Neural crest cell (in vitro differentiated cells): ENCODE measurements around the gene ERGIC2. TPM values are rescaled to one million over a fixed set of nuclear protein-coding genes. Genes with fewer than 3 reads are reported as not detected.

Experiments
- DNase-seq: peaks from one replicate; pipeline ENCODE4 v3.0.0; 2021; ENCODE audit warnings: low read depth, mixed read lengths, low spot score
- H3K27ac Mint-ChIP-seq: one replicate; pipeline ENCODE4 v1.8.0; 2021; ENCODE audit warnings: mild to moderate bottlenecking, mixed read lengths; ENCODE audit not compliant: unreplicated experiment
- H3K27me3 Mint-ChIP-seq: 2 replicates; pipeline ENCODE4 v1.8.0; 2021; ENCODE audit warnings: low read depth, mild to moderate bottlenecking, mixed read lengths
- H3K36me3 Mint-ChIP-seq: 2 replicates; pipeline ENCODE4 v1.8.0; 2021; ENCODE audit warnings: low read depth, mild to moderate bottlenecking, mixed read lengths
- H3K4me1 Mint-ChIP-seq: 2 replicates; pipeline ENCODE4 v1.8.0; 2021; ENCODE audit warnings: mixed read lengths
- H3K4me3 Mint-ChIP-seq: one replicate; pipeline ENCODE4 v1.8.0; 2021; ENCODE audit warnings: mild to moderate bottlenecking, mixed read lengths
- H3K9me3 Mint-ChIP-seq: 2 replicates; pipeline ENCODE4 v1.8.0; 2021; ENCODE audit warnings: mixed read lengths
- total RNA-seq: library from RNA; stranded (reverse); gene quantifications from 2 replicates; pipeline ENCODE4 v1.2.1, GENCODE V29; 2021
- TF ChIP-seq, protein P1 (sequence below): fragments of 200-600 bp; sonication (generic); conservative IDR thresholded peaks from 2 replicates; pipeline ENCODE4 v1.5.0; 2021; ENCODE audit warnings: antibody characterized with exemption, mild to moderate bottlenecking

ERGIC2 gene
- total RNA-seq, 1 donor from 2014 or later: 48.9 TPM

DNA sequence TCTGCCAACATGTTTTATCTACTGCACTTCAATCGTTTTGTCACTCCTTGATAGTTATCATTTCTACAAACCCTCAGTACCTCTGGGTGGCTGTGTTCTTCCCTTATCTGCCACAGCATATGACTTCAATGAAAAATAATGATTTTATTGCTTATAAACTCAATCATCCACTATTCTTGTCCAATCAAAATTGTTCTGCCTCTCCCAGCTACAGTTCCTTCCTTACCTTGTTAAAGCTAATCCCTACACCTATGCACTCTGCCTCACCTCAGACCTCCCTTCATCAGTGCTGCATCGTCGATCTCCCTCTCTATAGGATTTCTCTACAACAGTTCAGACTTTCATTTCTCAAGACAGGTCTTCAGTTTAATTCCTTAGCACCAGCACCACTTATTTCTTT lies 58.8 kb downstream of the ERGIC2 start:
- DNase-seq: no peak
- peaks cover 7% of the 10 kb centered on the region for H3K9me3 Mint-ChIP-seq
- no peak overlapping the region for H3K27ac Mint-ChIP-seq
- no peaks in the 10 kb centered on the region for H3K27me3 Mint-ChIP-seq
- H3K4me3 Mint-ChIP-seq: no peak overlapping the region
- H3K4me1 Mint-ChIP-seq: peaks cover 7% of the 10 kb centered on the region
- TF ChIP-seq, protein P1, sequence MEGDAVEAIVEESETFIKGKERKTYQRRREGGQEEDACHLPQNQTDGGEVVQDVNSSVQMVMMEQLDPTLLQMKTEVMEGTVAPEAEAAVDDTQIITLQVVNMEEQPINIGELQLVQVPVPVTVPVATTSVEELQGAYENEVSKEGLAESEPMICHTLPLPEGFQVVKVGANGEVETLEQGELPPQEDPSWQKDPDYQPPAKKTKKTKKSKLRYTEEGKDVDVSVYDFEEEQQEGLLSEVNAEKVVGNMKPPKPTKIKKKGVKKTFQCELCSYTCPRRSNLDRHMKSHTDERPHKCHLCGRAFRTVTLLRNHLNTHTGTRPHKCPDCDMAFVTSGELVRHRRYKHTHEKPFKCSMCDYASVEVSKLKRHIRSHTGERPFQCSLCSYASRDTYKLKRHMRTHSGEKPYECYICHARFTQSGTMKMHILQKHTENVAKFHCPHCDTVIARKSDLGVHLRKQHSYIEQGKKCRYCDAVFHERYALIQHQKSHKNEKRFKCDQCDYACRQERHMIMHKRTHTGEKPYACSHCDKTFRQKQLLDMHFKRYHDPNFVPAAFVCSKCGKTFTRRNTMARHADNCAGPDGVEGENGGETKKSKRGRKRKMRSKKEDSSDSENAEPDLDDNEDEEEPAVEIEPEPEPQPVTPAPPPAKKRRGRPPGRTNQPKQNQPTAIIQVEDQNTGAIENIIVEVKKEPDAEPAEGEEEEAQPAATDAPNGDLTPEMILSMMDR: no peak
- peaks cover 44% of the 10 kb centered on the region for H3K36me3 Mint-ChIP-seq

DNA sequence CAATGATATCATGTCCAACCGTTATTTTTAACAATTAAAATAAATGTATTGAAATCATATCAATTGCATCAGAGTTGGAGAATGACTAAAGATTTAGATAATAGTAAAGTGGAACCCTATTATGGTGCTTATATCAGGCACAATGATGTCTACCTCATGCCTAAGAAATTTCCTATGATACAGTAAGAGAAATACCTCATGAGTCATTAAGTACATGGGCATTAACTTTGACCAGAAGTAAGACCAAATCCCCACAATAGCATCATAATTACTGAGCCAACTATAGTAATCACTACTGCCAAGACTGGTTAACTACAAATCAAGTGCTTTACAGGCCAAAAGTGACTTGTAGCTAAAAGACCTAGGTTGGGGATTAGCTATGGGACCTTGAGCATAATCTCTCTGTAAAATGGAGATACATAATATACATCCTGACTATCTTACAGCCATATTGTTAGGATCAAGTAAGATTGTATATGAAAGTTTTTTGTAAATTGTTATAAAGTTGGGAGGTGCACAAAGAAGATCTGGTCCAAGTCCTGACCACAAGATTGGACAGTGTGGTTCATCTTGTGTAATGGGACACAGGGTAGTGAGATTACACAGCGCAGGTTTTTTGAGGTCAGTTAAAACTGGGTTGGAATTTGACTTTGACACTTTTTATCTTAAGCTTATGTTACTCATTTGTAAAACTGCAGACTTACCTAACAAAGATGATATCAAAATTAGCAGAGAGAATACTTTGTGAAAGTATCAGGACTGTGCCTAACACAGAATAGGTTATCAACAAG lies 60.5 kb downstream of the ERGIC2 start:
- Mint-ChIP-seq H3K27ac (no peak overlapping the region), H3K9me3 (peaks cover 6% of the 10 kb centered on the region), H3K4me3 (no peak overlapping the region), H3K27me3 (no peaks in the 10 kb centered on the region), H3K36me3 (peaks cover 39% of the 10 kb centered on the region), H3K4me1 (peaks cover 7% of the 10 kb centered on the region)
- no peak for DNase-seq
- TF ChIP-seq, protein P1: no peak

DNA sequence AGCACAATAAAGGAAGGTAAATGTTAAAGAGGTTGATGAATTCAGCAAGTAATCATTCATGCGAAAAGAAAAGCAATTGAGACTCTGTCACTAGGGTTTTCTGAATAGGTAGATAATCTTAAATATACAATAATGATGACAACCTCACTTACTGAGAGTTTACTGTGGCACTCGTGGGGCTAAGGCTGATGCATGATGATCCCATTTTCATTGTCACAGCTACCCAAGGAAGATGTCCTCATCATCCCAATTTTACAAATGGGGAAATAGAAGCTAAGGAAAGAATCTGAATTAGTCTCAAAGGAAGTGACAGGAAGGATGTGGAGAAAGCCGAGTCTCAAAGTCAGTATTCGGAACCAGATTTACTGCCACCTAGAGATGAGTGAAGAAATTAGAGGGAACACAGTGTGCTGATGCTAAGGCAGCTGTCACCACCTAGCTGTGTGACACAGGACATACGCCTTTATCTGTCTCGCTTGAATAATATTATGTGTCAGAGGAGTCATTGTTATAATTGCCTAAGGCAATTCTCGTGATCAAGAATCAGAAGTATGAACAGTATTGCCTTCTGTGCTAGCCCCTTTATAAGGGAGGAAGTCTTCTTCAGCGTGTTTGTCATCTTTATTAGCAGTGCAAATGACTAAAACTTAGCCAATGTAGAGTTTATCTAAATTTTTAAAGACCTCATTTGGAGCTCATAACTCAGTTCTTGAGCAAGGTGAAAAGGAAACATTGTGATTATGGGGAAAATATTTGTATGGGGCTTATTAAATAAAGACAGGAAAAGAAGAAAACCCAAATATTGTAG lies 63.2 kb downstream of the ERGIC2 start:
- no peaks in the 10 kb centered on the region for H3K9me3 Mint-ChIP-seq
- peaks cover 7% of the 10 kb centered on the region for H3K4me1 Mint-ChIP-seq
- H3K36me3 Mint-ChIP-seq: peaks cover 18% of the 10 kb centered on the region
- peak; percentile 3 for DNase-seq
- no peaks in the 10 kb centered on the region for H3K27me3 Mint-ChIP-seq
- TF ChIP-seq, protein P1: peak; percentile 91
- H3K4me3 Mint-ChIP-seq: no peak overlapping the region
- H3K27ac Mint-ChIP-seq: no peak overlapping the region

DNA sequence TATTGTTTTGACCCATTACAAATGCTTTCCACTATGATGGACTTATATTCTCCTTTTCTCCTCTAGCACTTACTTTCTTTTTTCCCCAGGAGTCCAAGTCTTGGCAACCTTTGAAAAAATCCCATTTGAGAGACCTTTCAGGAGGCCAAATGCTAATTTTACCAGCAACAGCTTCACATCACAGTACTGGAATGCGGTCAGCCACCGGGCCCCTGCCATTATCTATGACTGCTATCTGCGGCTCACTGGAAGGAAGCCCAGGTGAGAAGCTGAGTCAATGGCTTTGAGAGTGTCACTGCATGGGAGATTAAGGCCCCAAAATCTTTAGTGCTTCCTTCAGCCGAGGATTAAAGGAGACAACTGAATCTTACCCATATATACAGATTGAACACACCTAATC lies 64.2 kb downstream of the ERGIC2 start:
- Mint-ChIP-seq H3K27me3 (no peaks in the 10 kb centered on the region), H3K36me3 (peaks cover 9% of the 10 kb centered on the region), H3K4me3 (no peak overlapping the region), H3K9me3 (no peaks in the 10 kb centered on the region), H3K4me1 (peaks cover 7% of the 10 kb centered on the region), H3K27ac (no peak overlapping the region)
- DNase-seq: no peak
- TF ChIP-seq, protein P1: no peak

DNA sequence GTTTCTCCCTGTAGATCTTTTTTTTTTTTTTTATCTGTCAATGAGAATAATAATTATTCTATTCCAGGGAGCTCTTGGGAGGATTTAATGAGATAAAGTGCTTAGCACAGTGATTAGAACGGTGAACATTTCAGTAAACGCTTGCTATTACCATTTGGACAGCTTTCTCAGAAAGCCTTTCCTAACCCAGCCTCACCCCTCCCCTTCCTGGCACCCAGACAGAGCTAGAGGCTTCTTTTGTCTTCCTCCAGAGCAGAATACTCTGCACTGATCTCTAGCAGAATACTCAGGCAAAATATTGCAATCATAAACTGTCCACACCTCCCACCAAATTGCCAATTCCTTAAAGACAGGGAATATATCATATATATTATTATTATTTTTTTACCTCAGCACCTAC lies 66.6 kb downstream of the ERGIC2 start:
- peaks cover 7% of the 10 kb centered on the region for H3K4me1 Mint-ChIP-seq
- TF ChIP-seq, protein P1: no peak
- H3K4me3 Mint-ChIP-seq: no peak overlapping the region
- DNase-seq: no peak
- no peak overlapping the region for H3K27ac Mint-ChIP-seq
- H3K27me3 Mint-ChIP-seq: no peaks in the 10 kb centered on the region
- no peaks in the 10 kb centered on the region for H3K36me3 Mint-ChIP-seq
- H3K9me3 Mint-ChIP-seq: no peaks in the 10 kb centered on the region
